WTC11 (cell line): ENCODE data around the gene WDR54. TPM values are rescaled to one million over a fixed set of nuclear protein-coding genes. Genes with fewer than 3 reads are reported as not detected.

Experiments
- ATAC-seq: fragments of 200-7000 bp; cut with Tn5 transposase; 2 replicates; pipeline ENCODE4 v1.10.0; 2021; ENCODE audit warnings: mild to moderate bottlenecking, moderate library complexity
- CTCF ChIA-PET: fragments of 300-600 bp; sonication (Branson Sonifier 250); formaldehyde crosslinking; loops from one replicate; lab custom pipeline; 2021; ENCODE audit warnings: antibody characterized with exemption; lab: Charles Lee
- POLR2A ChIA-PET: fragments of 350-600 bp; sonication (Branson Sonifier 250); formaldehyde crosslinking; loops from one replicate; lab custom pipeline; 2021; ENCODE audit warnings: antibody characterized with exemption; lab: Charles Lee
- DNase-seq: peaks from one replicate; pipeline ENCODE4 v3.0.0; 2021; ENCODE audit warnings: low spot score
- H3K27ac Mint-ChIP-seq: 2 replicates; pipeline ENCODE4 v1.8.0; 2021; ENCODE audit warnings: mixed read lengths
- H3K27me3 Mint-ChIP-seq: 2 replicates; pipeline ENCODE4 v1.8.0; 2021; ENCODE audit warnings: low read depth, mild to moderate bottlenecking, moderate library complexity, mixed read lengths
- H3K36me3 Mint-ChIP-seq: 2 replicates; pipeline ENCODE4 v1.8.0; 2021; ENCODE audit warnings: mixed read lengths
- H3K4me1 Mint-ChIP-seq: 2 replicates; pipeline ENCODE4 v1.8.0; 2022; ENCODE audit warnings: mixed read lengths
- H3K4me3 Mint-ChIP-seq: 2 replicates; pipeline ENCODE4 v1.8.0; 2021; ENCODE audit warnings: mild to moderate bottlenecking, moderate library complexity, mixed read lengths
- H3K9me3 Mint-ChIP-seq: 2 replicates; pipeline ENCODE4 v1.8.0; 2021; ENCODE audit warnings: mixed read lengths
- GRHL2 ChIP-seq: fragments of 250-450 bp; sonication (Bioruptor Pico); IDR thresholded peaks from 2 replicates; pipeline ENCODE4 v1.8.0; 2022; ENCODE audit warnings: mild to moderate bottlenecking, moderate library complexity; ENCODE audit not compliant: insufficient replicate concordance, severe bottlenecking
- GTF2I ChIP-seq: fragments of 250-450 bp; sonication (Bioruptor Pico); conservative IDR thresholded peaks from 2 replicates; pipeline ENCODE4 v1.4.0; 2021; ENCODE audit warnings: mild to moderate bottlenecking
- PRRX2 ChIP-seq: fragments of 250-450 bp; sonication (Bioruptor Pico); IDR thresholded peaks from 2 replicates; pipeline ENCODE4 v1.8.0; 2021; ENCODE audit warnings: mild to moderate bottlenecking
- RELA ChIP-seq: sonication (generic); formaldehyde crosslinking; IDR thresholded peaks from 2 replicates; pipeline ENCODE4 v1.8.1; 2022; ENCODE audit warnings: missing genetic modification reagents, mild to moderate bottlenecking, borderline replicate concordance
- SMAD4 ChIP-seq: sonication (generic); formaldehyde crosslinking; IDR thresholded peaks from 2 replicates; pipeline ENCODE4 v1.8.0; 2022; ENCODE audit warnings: mild to moderate bottlenecking, missing genetic modification reagents
- SP1 ChIP-seq: sonication (generic); formaldehyde crosslinking; conservative IDR thresholded peaks from 2 replicates; pipeline ENCODE4 v1.8.1; 2022; ENCODE audit warnings: missing genetic modification reagents
- ZNF232 ChIP-seq: sonication (generic); formaldehyde crosslinking; IDR thresholded peaks from 2 replicates; pipeline ENCODE4 v1.8.0; 2022; ENCODE audit warnings: mild to moderate bottlenecking, missing genetic modification reagents
- total RNA-seq: library from RNA; stranded (reverse); gene quantifications from 3 replicates; pipeline ENCODE4 v1.2.3, GENCODE V29; 2021
- TF ChIP-seq, protein P1 (sequence below): sonication (generic); formaldehyde crosslinking; IDR thresholded peaks from 2 replicates; pipeline ENCODE4 v1.8.1; 2022; ENCODE audit warnings: mild to moderate bottlenecking, missing genetic modification reagents, moderate library complexity, borderline replicate concordance
- TF ChIP-seq, protein P2 (sequence below): sonication (generic); formaldehyde crosslinking; IDR thresholded peaks from 2 replicates; pipeline ENCODE4 v1.8.1; 2022; ENCODE audit warnings: low read depth, missing genetic modification reagents, borderline replicate concordance
- TF ChIP-seq, protein P3 (sequence below): fragments of 250-450 bp; sonication (Bioruptor Pico); IDR thresholded peaks from 2 replicates; pipeline ENCODE4 v2.1.2; 2022; ENCODE audit warnings: mild to moderate bottlenecking, moderate library complexity
- TF ChIP-seq, protein P4 (sequence below): sonication (generic); formaldehyde crosslinking; IDR thresholded peaks from 2 replicates; pipeline ENCODE4 v1.8.1; 2022; ENCODE audit warnings: mild to moderate bottlenecking, moderate library complexity, missing genetic modification reagents
- TF ChIP-seq, protein P5 (sequence below): sonication (generic); formaldehyde crosslinking; conservative IDR thresholded peaks from 2 replicates; pipeline ENCODE4 v1.8.1; 2022; ENCODE audit warnings: mild to moderate bottlenecking, missing genetic modification reagents
- TF ChIP-seq, protein P6 (sequence below): sonication (generic); formaldehyde crosslinking; IDR thresholded peaks from 2 replicates; pipeline ENCODE4 v1.8.0; 2023; ENCODE audit warnings: missing genetic modification reagents
- TF ChIP-seq, protein P7 (sequence below): fragments of 250-450 bp; sonication (Bioruptor Pico); IDR thresholded peaks from 2 replicates; pipeline ENCODE4 v1.9.0; 2021; ENCODE audit warnings: mild to moderate bottlenecking, borderline replicate concordance
- TF ChIP-seq, protein P8 (sequence below): sonication (generic); formaldehyde crosslinking; IDR thresholded peaks from 2 replicates; pipeline ENCODE4 v1.8.0; 2022; ENCODE audit warnings: missing genetic modification reagents
- TF ChIP-seq, protein P9 (sequence below): sonication (generic); formaldehyde crosslinking; IDR thresholded peaks from 2 replicates; pipeline ENCODE4 v1.8.0; 2023; ENCODE audit warnings: mild to moderate bottlenecking, missing genetic modification reagents

The WDR54 gene
- total RNA-seq, 1 experiment from 2014 or later, result 55.2 TPM

DNA sequence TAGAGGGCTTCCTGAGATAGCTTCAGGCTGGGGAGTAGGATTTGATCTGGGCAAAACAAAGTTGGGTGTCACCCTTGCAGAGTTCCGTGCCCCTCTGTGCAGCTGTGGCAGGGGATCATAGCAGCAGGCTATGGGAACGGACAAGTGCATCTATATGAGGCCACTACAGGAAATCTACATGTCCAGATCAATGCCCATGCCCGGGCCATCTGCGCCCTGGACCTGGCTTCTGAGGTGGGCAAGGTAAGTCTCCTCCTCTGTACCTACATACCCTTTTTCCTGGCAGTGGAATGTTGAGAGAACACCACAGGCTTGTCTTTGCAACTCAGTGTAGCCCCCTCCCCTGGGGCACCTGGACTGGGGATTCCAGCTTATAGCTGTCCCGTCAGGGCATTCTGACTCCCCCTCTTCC, 3.5 kb downstream of the WDR54 start:
- Mint-ChIP-seq H3K4me1 (peaks cover 14% of the 10 kb centered on the region), H3K4me3 (no peak overlapping the region), H3K27me3 (peaks cover 34% of the 10 kb centered on the region), H3K9me3 (no peaks in the 10 kb centered on the region), H3K27ac (peak overlapping the region; percentile 42), H3K36me3 (peaks cover 50% of the 10 kb centered on the region)
- POLR2A ChIA-PET, result no interaction called here
- DNase-seq (no peak), ATAC-seq (no peak)
- CTCF ChIA-PET, result interaction anchor here (0.6 to 0.9 kb wide), 2 partner anchors 9 to 90 kb away, joined by 3 to 4 read pairs; no protein-coding TSS in a partner anchor
- TF ChIP-seq, protein P1, sequence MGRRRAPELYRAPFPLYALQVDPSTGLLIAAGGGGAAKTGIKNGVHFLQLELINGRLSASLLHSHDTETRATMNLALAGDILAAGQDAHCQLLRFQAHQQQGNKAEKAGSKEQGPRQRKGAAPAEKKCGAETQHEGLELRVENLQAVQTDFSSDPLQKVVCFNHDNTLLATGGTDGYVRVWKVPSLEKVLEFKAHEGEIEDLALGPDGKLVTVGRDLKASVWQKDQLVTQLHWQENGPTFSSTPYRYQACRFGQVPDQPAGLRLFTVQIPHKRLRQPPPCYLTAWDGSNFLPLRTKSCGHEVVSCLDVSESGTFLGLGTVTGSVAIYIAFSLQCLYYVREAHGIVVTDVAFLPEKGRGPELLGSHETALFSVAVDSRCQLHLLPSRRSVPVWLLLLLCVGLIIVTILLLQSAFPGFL (CRISPR knock-in tag), result 0 out of 2 replicates have a peak, but pooled peaks have one; percentile 14
- TF ChIP-seq, protein P2, sequence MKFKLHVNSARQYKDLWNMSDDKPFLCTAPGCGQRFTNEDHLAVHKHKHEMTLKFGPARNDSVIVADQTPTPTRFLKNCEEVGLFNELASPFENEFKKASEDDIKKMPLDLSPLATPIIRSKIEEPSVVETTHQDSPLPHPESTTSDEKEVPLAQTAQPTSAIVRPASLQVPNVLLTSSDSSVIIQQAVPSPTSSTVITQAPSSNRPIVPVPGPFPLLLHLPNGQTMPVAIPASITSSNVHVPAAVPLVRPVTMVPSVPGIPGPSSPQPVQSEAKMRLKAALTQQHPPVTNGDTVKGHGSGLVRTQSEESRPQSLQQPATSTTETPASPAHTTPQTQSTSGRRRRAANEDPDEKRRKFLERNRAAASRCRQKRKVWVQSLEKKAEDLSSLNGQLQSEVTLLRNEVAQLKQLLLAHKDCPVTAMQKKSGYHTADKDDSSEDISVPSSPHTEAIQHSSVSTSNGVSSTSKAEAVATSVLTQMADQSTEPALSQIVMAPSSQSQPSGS (CRISPR knock-in tag), result no peak

DNA sequence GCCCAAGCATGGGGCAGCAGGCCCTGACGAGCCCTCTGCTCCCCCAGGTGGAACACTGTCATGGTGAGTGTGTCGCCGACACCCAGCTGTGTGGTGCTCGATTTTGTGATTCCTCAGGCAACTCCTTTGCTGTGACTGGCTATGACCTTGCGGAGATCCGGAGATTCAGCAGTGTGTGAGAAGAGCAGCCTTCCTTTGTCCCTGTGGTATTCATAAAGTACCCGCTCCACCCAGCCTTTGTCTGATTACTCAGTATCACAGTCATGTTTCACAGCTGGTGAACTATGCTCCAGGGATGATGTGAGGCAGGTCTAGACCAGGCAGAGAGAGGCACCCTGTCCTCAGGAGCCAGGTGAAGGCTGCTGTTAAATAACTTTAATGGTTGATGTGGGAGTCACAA, 4.0 kb downstream of the WDR54 start:
- no peaks in the 10 kb centered on the region for H3K9me3 Mint-ChIP-seq
- ChIA-PET CTCF (interaction anchor here (0.9 kb wide), 1 partner anchor 91 kb away, joined by 3 read pairs; no protein-coding TSS in a partner anchor), POLR2A (no interaction called here)
- peaks cover 14% of the 10 kb centered on the region for H3K4me1 Mint-ChIP-seq
- DNase-seq, result no peak
- H3K4me3 Mint-ChIP-seq, result no peak overlapping the region
- peak overlapping the region; percentile 69 for H3K27ac Mint-ChIP-seq
- no peak for ATAC-seq
- TF ChIP-seq, protein P3, sequence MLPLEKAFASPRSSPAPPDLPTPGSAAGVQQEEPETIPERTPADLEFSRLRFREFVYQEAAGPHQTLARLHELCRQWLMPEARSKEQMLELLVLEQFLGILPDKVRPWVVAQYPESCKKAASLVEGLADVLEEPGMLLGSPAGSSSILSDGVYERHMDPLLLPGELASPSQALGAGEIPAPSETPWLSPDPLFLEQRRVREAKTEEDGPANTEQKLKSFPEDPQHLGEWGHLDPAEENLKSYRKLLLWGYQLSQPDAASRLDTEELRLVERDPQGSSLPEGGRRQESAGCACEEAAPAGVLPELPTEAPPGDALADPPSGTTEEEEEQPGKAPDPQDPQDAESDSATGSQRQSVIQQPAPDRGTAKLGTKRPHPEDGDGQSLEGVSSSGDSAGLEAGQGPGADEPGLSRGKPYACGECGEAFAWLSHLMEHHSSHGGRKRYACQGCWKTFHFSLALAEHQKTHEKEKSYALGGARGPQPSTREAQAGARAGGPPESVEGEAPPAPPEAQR, result no peak
- TF ChIP-seq SMAD4 (no peak), RELA (CRISPR knock-in tag) (no peak), PRRX2 (CRISPR knock-in tag) (no peak), SP1 (CRISPR knock-in tag) (no peak), GRHL2 (CRISPR knock-in tag) (no peak), ZNF232 (CRISPR knock-in tag) (no peak), GTF2I (CRISPR knock-in tag) (no peak)
- TF ChIP-seq, protein P4, sequence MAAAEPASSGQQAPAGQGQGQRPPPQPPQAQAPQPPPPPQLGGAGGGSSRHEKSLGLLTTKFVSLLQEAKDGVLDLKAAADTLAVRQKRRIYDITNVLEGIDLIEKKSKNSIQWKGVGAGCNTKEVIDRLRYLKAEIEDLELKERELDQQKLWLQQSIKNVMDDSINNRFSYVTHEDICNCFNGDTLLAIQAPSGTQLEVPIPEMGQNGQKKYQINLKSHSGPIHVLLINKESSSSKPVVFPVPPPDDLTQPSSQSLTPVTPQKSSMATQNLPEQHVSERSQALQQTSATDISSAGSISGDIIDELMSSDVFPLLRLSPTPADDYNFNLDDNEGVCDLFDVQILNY (CRISPR knock-in tag), result no peak
- TF ChIP-seq, protein P5, sequence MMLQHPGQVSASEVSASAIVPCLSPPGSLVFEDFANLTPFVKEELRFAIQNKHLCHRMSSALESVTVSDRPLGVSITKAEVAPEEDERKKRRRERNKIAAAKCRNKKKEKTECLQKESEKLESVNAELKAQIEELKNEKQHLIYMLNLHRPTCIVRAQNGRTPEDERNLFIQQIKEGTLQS (CRISPR knock-in tag), result no peak
- TF ChIP-seq, protein P6, sequence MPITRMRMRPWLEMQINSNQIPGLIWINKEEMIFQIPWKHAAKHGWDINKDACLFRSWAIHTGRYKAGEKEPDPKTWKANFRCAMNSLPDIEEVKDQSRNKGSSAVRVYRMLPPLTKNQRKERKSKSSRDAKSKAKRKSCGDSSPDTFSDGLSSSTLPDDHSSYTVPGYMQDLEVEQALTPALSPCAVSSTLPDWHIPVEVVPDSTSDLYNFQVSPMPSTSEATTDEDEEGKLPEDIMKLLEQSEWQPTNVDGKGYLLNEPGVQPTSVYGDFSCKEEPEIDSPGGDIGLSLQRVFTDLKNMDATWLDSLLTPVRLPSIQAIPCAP (CRISPR knock-in tag), result no peak
- TF ChIP-seq, protein P7, sequence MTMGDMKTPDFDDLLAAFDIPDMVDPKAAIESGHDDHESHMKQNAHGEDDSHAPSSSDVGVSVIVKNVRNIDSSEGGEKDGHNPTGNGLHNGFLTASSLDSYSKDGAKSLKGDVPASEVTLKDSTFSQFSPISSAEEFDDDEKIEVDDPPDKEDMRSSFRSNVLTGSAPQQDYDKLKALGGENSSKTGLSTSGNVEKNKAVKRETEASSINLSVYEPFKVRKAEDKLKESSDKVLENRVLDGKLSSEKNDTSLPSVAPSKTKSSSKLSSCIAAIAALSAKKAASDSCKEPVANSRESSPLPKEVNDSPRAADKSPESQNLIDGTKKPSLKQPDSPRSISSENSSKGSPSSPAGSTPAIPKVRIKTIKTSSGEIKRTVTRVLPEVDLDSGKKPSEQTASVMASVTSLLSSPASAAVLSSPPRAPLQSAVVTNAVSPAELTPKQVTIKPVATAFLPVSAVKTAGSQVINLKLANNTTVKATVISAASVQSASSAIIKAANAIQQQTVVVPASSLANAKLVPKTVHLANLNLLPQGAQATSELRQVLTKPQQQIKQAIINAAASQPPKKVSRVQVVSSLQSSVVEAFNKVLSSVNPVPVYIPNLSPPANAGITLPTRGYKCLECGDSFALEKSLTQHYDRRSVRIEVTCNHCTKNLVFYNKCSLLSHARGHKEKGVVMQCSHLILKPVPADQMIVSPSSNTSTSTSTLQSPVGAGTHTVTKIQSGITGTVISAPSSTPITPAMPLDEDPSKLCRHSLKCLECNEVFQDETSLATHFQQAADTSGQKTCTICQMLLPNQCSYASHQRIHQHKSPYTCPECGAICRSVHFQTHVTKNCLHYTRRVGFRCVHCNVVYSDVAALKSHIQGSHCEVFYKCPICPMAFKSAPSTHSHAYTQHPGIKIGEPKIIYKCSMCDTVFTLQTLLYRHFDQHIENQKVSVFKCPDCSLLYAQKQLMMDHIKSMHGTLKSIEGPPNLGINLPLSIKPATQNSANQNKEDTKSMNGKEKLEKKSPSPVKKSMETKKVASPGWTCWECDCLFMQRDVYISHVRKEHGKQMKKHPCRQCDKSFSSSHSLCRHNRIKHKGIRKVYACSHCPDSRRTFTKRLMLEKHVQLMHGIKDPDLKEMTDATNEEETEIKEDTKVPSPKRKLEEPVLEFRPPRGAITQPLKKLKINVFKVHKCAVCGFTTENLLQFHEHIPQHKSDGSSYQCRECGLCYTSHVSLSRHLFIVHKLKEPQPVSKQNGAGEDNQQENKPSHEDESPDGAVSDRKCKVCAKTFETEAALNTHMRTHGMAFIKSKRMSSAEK (CRISPR knock-in tag), result no peak
- TF ChIP-seq, protein P8, sequence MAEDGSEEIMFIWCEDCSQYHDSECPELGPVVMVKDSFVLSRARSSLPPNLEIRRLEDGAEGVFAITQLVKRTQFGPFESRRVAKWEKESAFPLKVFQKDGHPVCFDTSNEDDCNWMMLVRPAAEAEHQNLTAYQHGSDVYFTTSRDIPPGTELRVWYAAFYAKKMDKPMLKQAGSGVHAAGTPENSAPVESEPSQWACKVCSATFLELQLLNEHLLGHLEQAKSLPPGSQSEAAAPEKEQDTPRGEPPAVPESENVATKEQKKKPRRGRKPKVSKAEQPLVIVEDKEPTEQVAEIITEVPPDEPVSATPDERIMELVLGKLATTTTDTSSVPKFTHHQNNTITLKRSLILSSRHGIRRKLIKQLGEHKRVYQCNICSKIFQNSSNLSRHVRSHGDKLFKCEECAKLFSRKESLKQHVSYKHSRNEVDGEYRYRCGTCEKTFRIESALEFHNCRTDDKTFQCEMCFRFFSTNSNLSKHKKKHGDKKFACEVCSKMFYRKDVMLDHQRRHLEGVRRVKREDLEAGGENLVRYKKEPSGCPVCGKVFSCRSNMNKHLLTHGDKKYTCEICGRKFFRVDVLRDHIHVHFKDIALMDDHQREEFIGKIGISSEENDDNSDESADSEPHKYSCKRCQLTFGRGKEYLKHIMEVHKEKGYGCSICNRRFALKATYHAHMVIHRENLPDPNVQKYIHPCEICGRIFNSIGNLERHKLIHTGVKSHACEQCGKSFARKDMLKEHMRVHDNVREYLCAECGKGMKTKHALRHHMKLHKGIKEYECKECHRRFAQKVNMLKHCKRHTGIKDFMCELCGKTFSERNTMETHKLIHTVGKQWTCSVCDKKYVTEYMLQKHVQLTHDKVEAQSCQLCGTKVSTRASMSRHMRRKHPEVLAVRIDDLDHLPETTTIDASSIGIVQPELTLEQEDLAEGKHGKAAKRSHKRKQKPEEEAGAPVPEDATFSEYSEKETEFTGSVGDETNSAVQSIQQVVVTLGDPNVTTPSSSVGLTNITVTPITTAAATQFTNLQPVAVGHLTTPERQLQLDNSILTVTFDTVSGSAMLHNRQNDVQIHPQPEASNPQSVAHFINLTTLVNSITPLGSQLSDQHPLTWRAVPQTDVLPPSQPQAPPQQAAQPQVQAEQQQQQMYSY (CRISPR knock-in tag), result no peak
- TF ChIP-seq, protein P9, sequence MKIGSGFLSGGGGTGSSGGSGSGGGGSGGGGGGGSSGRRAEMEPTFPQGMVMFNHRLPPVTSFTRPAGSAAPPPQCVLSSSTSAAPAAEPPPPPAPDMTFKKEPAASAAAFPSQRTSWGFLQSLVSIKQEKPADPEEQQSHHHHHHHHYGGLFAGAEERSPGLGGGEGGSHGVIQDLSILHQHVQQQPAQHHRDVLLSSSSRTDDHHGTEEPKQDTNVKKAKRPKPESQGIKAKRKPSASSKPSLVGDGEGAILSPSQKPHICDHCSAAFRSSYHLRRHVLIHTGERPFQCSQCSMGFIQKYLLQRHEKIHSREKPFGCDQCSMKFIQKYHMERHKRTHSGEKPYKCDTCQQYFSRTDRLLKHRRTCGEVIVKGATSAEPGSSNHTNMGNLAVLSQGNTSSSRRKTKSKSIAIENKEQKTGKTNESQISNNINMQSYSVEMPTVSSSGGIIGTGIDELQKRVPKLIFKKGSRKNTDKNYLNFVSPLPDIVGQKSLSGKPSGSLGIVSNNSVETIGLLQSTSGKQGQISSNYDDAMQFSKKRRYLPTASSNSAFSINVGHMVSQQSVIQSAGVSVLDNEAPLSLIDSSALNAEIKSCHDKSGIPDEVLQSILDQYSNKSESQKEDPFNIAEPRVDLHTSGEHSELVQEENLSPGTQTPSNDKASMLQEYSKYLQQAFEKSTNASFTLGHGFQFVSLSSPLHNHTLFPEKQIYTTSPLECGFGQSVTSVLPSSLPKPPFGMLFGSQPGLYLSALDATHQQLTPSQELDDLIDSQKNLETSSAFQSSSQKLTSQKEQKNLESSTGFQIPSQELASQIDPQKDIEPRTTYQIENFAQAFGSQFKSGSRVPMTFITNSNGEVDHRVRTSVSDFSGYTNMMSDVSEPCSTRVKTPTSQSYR (CRISPR knock-in tag), result no peak
- TF ChIP-seq, all 79 proteins: peak for 0
- H3K27me3 Mint-ChIP-seq, result peaks cover 28% of the 10 kb centered on the region
- H3K36me3 Mint-ChIP-seq, result peaks cover 53% of the 10 kb centered on the region
